ENCODE measurements around the gene TXNDC2.

Gene TXNDC2

GRCh38 chr18:9845256-9845655, 40.5 kb upstream of the TXNDC2 start:
- DNase-seq (ENCODE audit: low read depth) = no peak
- H3K4me3 ChIP-seq (ENCODE audit: low read length) = no peak overlapping the region
- TF ChIP-seq CTCF (conservative IDR thresholded peaks at IDR 0.05; ENCODE audit: low read depth, low read length) = no peak

GRCh38 chr18:9846162-9846925, 39.4 kb upstream of the TXNDC2 start:
- no peak for TF ChIP-seq CTCF (conservative IDR thresholded peaks at IDR 0.05; ENCODE audit: low read depth, low read length)
- no peak overlapping the region for H3K4me3 ChIP-seq (ENCODE audit: low read length)
- DNase-seq (ENCODE audit: low read depth) = no peak

GRCh38 chr18:9848170-9848879, 37.4 kb upstream of the TXNDC2 start:
- TF ChIP-seq CTCF (conservative IDR thresholded peaks at IDR 0.05; ENCODE audit: low read depth, low read length) = no peak
- DNase-seq (ENCODE audit: low read depth) = no peak
- no peak overlapping the region for H3K4me3 ChIP-seq (ENCODE audit: low read length)

GRCh38 chr18:9849407-9850283, 36.1 kb upstream of the TXNDC2 start:
- H3K4me3 ChIP-seq (ENCODE audit: low read length) = no peak overlapping the region
- no peak for TF ChIP-seq CTCF (conservative IDR thresholded peaks at IDR 0.05; ENCODE audit: low read depth, low read length)
- no peak for DNase-seq (ENCODE audit: low read depth)

GRCh38 chr18:9850309-9850708, 35.5 kb upstream of the TXNDC2 start:
- no peak for TF ChIP-seq CTCF (conservative IDR thresholded peaks at IDR 0.05; ENCODE audit: low read depth, low read length)
- H3K4me3 ChIP-seq (ENCODE audit: low read length) = no peak overlapping the region
- no peak for DNase-seq (ENCODE audit: low read depth)

GRCh38 chr18:9851511-9851910, 34.3 kb upstream of the TXNDC2 start:
- no peak for TF ChIP-seq CTCF (conservative IDR thresholded peaks at IDR 0.05; ENCODE audit: low read depth, low read length)
- no peak for DNase-seq (ENCODE audit: low read depth)
- no peak overlapping the region for H3K4me3 ChIP-seq (ENCODE audit: low read length)
